Stimulated activated CD8-positive, alpha-beta memory T cell treated with anti-CD3 and anti-CD28 coated beads, Interleukin-15, amount 100 ng/mL, for 1 hour (primary cell): ENCODE data around the gene IPO8.
"Not testable (repeated sequence)": the region's sequence is repeated elsewhere in the genome, so short reads cannot be mapped to it uniquely, and the experiment has no call there.

Experiments used
- DNase-seq: peaks from one replicate; pipeline ENCODE4 v3.0.0-alpha.2; 2020; ENCODE audit warnings: low read depth

Gene IPO8

DNA sequence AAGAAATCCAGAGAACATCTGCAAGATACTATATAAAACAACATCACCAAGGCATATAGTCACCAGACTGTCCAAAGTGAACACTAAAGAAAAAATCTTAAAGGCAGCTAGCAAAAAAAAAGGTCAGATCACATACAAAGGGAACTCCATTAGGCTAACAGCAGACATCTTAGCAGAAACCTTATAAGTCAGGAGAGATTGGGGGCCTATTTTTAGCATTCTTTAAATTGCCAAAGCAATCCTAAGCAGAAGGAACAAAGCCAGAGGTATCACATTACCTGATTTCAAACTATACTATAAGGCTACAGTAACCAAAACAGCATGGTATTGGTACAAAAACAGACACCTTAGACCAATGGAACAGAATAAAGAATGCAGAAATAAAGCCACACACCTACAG is 92.5 kb downstream of the IPO8 start:
- no peak for DNase-seq

GRCh38 chr12:30602678-30603077 is 93.0 kb downstream of the IPO8 start:
- DNase-seq, result no peak

- no peak for DNase-seq
Observed at GRCh38 chr12:30599608-30600007, 96.1 kb downstream of the IPO8 start.

DNA sequence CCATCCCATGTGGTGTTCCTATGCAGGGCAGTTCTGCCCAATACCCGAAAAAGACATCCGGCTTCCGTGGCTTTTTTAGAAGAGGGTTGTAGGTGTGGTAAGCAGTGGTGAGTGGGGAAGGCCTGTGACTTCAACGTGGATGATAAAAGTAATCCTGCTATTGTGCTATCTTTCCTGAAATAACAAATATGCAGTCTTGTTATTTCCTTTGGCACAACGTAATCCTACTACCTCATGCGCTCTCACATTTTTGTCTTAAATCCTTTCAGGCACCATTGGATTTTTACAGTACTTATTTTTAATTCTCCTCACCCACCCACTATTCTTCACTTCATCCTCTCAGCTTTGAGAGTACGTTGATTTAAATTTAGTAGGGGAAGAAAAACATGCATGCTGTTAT is 96.8 kb downstream of the IPO8 start:
- no peak for DNase-seq

DNA sequence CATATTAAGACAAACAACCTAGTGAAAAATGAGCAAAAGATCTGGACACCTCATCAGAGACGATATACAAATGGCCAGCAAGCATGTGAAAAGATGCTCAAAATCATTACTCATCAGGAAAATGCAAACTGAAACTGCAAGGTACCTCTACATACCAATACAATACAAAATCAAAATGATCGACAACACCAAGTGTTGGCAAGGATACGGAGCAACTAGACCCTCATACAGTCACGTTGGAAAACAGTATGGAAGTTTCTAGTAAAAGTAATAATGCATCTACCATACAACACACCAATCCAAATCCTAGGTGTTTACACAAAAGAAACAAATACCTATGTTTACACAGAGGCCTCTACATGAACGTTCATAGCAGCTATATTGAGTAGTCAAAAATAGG is 99.9 kb downstream of the IPO8 start:
- DNase-seq, result no peak

DNA sequence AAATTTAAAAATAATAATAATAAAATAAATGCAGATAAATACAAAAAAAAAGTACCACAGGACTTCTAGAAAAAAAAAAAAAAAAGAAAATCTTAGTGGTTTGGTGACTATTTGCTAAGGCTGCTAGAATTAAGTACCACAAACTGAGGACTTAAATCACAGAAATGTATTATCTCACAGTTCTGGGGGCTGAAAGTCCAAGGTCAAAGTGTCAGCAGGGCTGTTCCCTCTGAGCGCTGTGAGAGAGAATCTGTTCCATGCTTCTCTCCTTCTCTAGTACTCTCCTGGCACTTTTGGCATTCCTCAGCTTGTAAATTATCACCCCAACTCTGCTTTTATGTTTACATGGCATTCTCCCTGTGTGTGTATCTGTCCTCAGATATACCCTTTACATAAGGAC is 101.2 kb downstream of the IPO8 start:
- no peak for DNase-seq

DNA sequence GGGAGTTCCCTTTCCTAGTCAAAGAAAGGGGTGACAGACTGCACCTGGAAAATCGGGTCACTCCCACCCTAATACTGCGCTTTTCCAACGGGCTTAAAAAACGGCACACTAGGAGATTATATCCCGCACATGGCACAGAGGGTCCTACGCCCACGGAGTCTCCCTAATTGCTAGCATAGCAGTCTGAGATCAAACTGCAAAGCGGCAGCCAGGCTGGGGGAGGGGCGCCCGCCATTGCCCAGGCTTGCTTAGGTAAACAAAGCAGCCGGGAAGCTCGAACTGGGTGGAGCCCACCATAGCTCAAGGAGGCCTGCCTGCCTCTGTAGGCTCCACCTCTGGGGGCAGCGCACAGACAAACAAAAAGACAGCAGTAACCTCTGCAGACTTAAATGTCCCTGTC is 107.1 kb downstream of the IPO8 start:
- not testable (repeated sequence) for DNase-seq

DNA sequence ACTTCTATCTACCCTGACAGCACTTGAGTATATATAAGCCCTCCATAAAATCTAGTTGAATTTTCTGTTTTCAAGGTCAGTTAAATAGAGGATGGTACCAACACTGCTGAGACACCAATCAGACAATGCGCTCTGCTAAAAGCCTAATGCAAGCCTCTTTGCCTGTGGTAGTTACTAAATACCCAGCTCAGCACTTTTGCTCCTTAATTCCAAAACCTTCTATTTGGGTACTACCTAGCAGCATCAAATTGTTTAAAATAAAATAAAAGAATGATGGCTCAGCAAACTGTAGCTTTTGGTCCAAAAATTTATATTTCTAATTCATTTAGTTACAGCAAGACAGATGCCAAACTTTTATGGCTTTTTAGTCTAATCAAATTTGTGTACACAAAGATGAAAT is 107.9 kb downstream of the IPO8 start:
- DNase-seq, result no peak

- DNase-seq, result no peak
Observed at GRCh38 chr12:30585877-30586276, 109.8 kb downstream of the IPO8 start.

DNA sequence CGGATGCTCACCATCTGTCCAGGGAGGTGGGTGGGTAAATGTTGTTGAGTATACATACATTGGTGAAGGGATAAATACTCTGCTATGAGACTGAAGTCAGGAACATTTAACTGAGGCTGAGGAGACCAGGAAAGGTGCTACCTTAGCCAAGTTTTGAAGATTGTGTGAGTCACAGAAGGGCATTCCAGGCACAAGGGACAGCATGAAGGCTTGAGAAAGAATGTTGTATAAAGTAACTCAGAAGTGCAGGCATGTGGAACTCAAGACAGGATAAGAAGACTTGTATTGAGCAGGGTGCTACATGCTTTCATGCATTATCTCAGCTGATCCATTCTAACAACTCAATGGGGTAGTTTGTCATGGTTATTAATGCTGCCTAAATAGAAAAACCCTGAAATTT is 112.7 kb downstream of the IPO8 start:
- no peak for DNase-seq

- DNase-seq, result no peak
Observed at GRCh38 chr12:30580344-30580743, 115.3 kb downstream of the IPO8 start.
